Spleen (tissue), 7 donors: ENCODE results near the gene NRG3.

Source experiments
- CTCF ChIP-seq, 11 experiments: fragments of 200-600 bp in 7 of 11; fragments of 450-650 bp in 4 of 11; sonication (generic) in 4 of 11; IDR thresholded peaks in 8 of 11; conservative IDR thresholded peaks in 3 of 11; 1 replicate in 7 of 11; 2 replicates in 4 of 11; pipeline versions ENCODE4 v1.4.0 to v1.8.0; 2016 to 2021; ENCODE audit warnings: antibody characterized with exemption in 11 of 11, inconsistent platforms in 4 of 11, mild to moderate bottlenecking in 1 of 11
- POLR2AphosphoS5 ChIP-seq, 3 donors: sonication (generic); formaldehyde crosslinking; IDR thresholded peaks; one replicate each; pipeline ENCODE4 v1.5.1; 2017; ENCODE audit warnings: antibody characterized with exemption in 3 of 3
- donor health status: DM: no; HTN: no; CAD: no; lungs with moderate emphysema.
- donor health status: DM: no; HTN: no; CAD: no.
- donor health status: DM: no; HTN: no; CAD: no.

- TF ChIP-seq CTCF (IDR thresholded peaks at IDR 0.05 in 8 of 11, conservative IDR thresholded peaks at IDR 0.05 in 3 of 11) (no peak), POLR2AphosphoS5 (IDR thresholded peaks at IDR 0.05) (no peak)
Measured at GRCh38 chr10:82313401-82313800, 438.4 kb downstream of the NRG3 start.
